HEK293 (cell line): Measurements from ENCODE around the gene ACTL9.
A peak's percentile ranks its signal among the peaks of the same experiment; 100 is the strongest.

ENCODE experiments used
- CTCF ChIA-PET: fragments of 350-600 bp; formaldehyde crosslinking; extraction: SDS; loops from one replicate; lab custom pipeline; 2021; ENCODE audit warnings: antibody characterized with exemption; lab: Yijun Ruan, JAX
- POLR2A ChIA-PET: fragments of 300-600 bp; formaldehyde crosslinking; extraction: SDS; loops from one replicate; lab custom pipeline; 2020; ENCODE audit warnings: antibody characterized with exemption, inconsistent platforms; lab: Yijun Ruan, JAX
- H3K27ac ChIP-seq: fragments of 200-500 bp; sonication (Bioruptor generic); 2 replicates; pipeline ENCODE4 v1.5.1; 2014; ENCODE audit warnings: low read depth, low read length, control low read depth, inconsistent platforms; ENCODE audit errors: extremely low read depth
- H3K36me3 ChIP-seq, 2 experiments: fragments of 200-500 bp in 1 of 2; sonication (Bioruptor generic) in 1 of 2; 1 replicate in 1 of 2; 2 replicates in 1 of 2; pipeline ENCODE4 v1.5.1; 2014 to 2017; ENCODE audit warnings: inconsistent platforms in 2 of 2, low read length in 2 of 2; ENCODE audit not compliant: control insufficient read depth in 2 of 2, insufficient read depth in 1 of 2
- H3K4me1 ChIP-seq: fragments of 200-500 bp; sonication (Bioruptor generic); 2 replicates; pipeline ENCODE4 v1.5.1; 2014; ENCODE audit warnings: mild to moderate bottlenecking, low read length, inconsistent platforms; ENCODE audit not compliant: control insufficient read depth, insufficient read depth
- H3K4me3 ChIP-seq: 2 replicates; pipeline ENCODE4 v1.5.1; 2011; ENCODE audit warnings: low read depth, mild to moderate bottlenecking, control low read depth, low read length, moderate library complexity
- H3K9me3 ChIP-seq: fragments of 200-500 bp; sonication (Bioruptor generic); 2 replicates; pipeline ENCODE4 v1.5.1; 2014; ENCODE audit warnings: low read depth, low read length, inconsistent platforms; ENCODE audit not compliant: control insufficient read depth, insufficient read depth
- CTCF ChIP-seq: fragments of 450-650 bp; formaldehyde crosslinking; IDR thresholded peaks from 2 replicates; pipeline ENCODE4 v1.5.1; 2016; ENCODE audit warnings: missing biosample characterization, missing genetic modification characterization
- KLF16 ChIP-seq: fragments of 450-650 bp; formaldehyde crosslinking; IDR thresholded peaks from 2 replicates; pipeline ENCODE4 v1.5.1; 2017; ENCODE audit warnings: missing biosample characterization, missing genetic modification characterization
- REPIN1 ChIP-seq: fragments of 450-650 bp; formaldehyde crosslinking; IDR thresholded peaks from 2 replicates; pipeline ENCODE4 v1.5.1; 2017; ENCODE audit warnings: missing biosample characterization, missing genetic modification characterization, low read depth
- ZNF157 ChIP-seq: fragments of 450-650 bp; formaldehyde crosslinking; IDR thresholded peaks from 2 replicates; pipeline ENCODE4 v1.5.1; 2016; ENCODE audit warnings: missing biosample characterization, missing genetic modification characterization
- ZNF174 ChIP-seq: fragments of 450-650 bp; formaldehyde crosslinking; IDR thresholded peaks from 2 replicates; pipeline ENCODE4 v1.5.0; 2017; ENCODE audit warnings: missing biosample characterization, mild to moderate bottlenecking, missing genetic modification characterization
- ZNF202 ChIP-seq: fragments of 450-650 bp; formaldehyde crosslinking; IDR thresholded peaks from 2 replicates; pipeline ENCODE4 v1.5.1; 2016; ENCODE audit warnings: missing biosample characterization, missing genetic modification characterization, borderline replicate concordance
- ZNF214 ChIP-seq: fragments of 450-650 bp; formaldehyde crosslinking; IDR thresholded peaks from 2 replicates; pipeline ENCODE4 v1.5.1; 2017; ENCODE audit warnings: missing biosample characterization, mild to moderate bottlenecking, missing genetic modification characterization, borderline replicate concordance
- ZNF223 ChIP-seq: fragments of 450-650 bp; formaldehyde crosslinking; IDR thresholded peaks from 2 replicates; pipeline ENCODE4 v1.5.1; 2016; ENCODE audit warnings: missing biosample characterization, missing genetic modification characterization
- ZNF37A ChIP-seq: fragments of 450-650 bp; IDR thresholded peaks from 2 replicates; pipeline ENCODE4 v1.5.1; 2018; ENCODE audit warnings: missing biosample characterization, missing genetic modification characterization
- ZNF501 ChIP-seq: fragments of 450-650 bp; formaldehyde crosslinking; IDR thresholded peaks from 2 replicates; pipeline ENCODE4 v1.5.1; 2016; ENCODE audit warnings: missing biosample characterization, missing genetic modification characterization
- ZNF837 ChIP-seq: fragments of 450-650 bp; formaldehyde crosslinking; IDR thresholded peaks from 2 replicates; pipeline ENCODE4 v1.5.1; 2016; ENCODE audit warnings: missing biosample characterization, missing genetic modification characterization
- TF ChIP-seq, protein P1 (sequence below): fragments of 450-650 bp; formaldehyde crosslinking; IDR thresholded peaks from 2 replicates; pipeline ENCODE4 v1.5.1; 2017; ENCODE audit warnings: missing biosample characterization, missing genetic modification characterization
- TF ChIP-seq, protein P2 (sequence below): fragments of 450-650 bp; formaldehyde crosslinking; IDR thresholded peaks from 2 replicates; pipeline ENCODE4 v1.5.1; 2016; ENCODE audit warnings: missing biosample characterization, missing genetic modification characterization

The ACTL9 gene

GRCh38 chr19:8700956-8701355 lies 2.4 kb upstream of the ACTL9 start (continued):
- TF ChIP-seq ZNF37A (tag by site-specific recombination): no peak
- no peak for TF ChIP-seq ZNF837

- H3K9me3 ChIP-seq: no peaks in the 10 kb centered on the region
- H3K4me1 ChIP-seq: no peaks in the 10 kb centered on the region
- no peaks in the 10 kb centered on the region for H3K36me3 ChIP-seq
- no peak overlapping the region for H3K27ac ChIP-seq
- H3K4me3 ChIP-seq: no peak overlapping the region
- TF ChIP-seq, protein P1, sequence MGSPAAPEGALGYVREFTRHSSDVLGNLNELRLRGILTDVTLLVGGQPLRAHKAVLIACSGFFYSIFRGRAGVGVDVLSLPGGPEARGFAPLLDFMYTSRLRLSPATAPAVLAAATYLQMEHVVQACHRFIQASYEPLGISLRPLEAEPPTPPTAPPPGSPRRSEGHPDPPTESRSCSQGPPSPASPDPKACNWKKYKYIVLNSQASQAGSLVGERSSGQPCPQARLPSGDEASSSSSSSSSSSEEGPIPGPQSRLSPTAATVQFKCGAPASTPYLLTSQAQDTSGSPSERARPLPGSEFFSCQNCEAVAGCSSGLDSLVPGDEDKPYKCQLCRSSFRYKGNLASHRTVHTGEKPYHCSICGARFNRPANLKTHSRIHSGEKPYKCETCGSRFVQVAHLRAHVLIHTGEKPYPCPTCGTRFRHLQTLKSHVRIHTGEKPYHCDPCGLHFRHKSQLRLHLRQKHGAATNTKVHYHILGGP: no peak
- no peak for TF ChIP-seq KLF16 (tag by site-specific recombination)
- TF ChIP-seq ZNF223 (tag by site-specific recombination): no peak
- TF ChIP-seq REPIN1 (tag by site-specific recombination): no peak
- no peak for TF ChIP-seq ZNF501 (tag by site-specific recombination)
- ChIA-PET CTCF (no interaction called here), POLR2A (no interaction called here)
These were observed 1.3 kb upstream of the ACTL9 start for GRCh38 chr19:8699908-8700307.

GRCh38 chr19:8697671-8698432 lies 743 bp downstream of the ACTL9 start:
- Histone ChIP-seq H3K4me3 (no peak overlapping the region), H3K4me1 (no peaks in the 10 kb centered on the region), H3K9me3 (no peaks in the 10 kb centered on the region), H3K36me3 (no peaks in the 10 kb centered on the region), H3K27ac (no peak overlapping the region)
- TF ChIP-seq ZNF214 (tag by site-specific recombination) (no peak), ZNF174 (no peak), CTCF (tag by site-specific recombination) (peak; percentile 27; the same call in 1 of the 2 replicates)
- ChIA-PET CTCF (interaction anchor here (0.6 to 1.4 kb wide), 6 partner anchors 9 to 378 kb away, joined by 3 to 5 read pairs (median 3); no protein-coding TSS in a partner anchor), POLR2A (interaction anchor here (0.5 kb wide), 1 partner anchor 332 kb away, joined by 3 read pairs; no protein-coding TSS in a partner anchor)

GRCh38 chr19:8696993-8697392 lies 1.6 kb downstream of the ACTL9 start:
- Histone ChIP-seq H3K36me3 (no peaks in the 10 kb centered on the region), H3K27ac (no peak overlapping the region), H3K9me3 (no peaks in the 10 kb centered on the region), H3K4me3 (no peak overlapping the region), H3K4me1 (no peaks in the 10 kb centered on the region)
- POLR2A ChIA-PET: no interaction called here
- CTCF ChIA-PET: interaction anchor here (0.8 to 1.4 kb wide), 2 partner anchors 10 to 116 kb away, joined by 3 to 4 read pairs; no protein-coding TSS in a partner anchor
- TF ChIP-seq ZNF157: no peak
- TF ChIP-seq, protein P2, sequence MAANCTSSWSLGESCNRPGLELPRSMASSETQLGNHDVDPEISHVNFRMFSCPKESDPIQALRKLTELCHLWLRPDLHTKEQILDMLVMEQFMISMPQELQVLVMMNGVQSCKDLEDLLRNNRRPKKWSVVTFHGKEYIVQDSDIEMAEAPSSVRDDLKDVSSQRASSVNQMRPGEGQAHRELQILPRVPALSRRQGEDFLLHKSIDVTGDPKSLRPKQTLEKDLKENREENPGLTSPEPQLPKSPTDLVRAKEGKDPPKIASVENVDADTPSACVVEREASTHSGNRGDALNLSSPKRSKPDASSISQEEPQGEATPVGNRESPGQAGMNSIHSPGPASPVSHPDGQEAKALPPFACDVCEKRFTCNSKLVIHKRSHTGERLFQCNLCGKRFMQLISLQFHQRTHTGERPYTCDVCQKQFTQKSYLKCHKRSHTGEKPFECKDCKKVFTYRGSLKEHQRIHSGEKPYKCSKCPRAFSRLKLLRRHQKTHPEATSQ (tag by site-specific recombination): no peak
- no peak for TF ChIP-seq ZNF202
- TF ChIP-seq, all 188 proteins: peak for 0
